ENCODE measurements around the gene GALNT2.

Gene GALNT2

DNA sequence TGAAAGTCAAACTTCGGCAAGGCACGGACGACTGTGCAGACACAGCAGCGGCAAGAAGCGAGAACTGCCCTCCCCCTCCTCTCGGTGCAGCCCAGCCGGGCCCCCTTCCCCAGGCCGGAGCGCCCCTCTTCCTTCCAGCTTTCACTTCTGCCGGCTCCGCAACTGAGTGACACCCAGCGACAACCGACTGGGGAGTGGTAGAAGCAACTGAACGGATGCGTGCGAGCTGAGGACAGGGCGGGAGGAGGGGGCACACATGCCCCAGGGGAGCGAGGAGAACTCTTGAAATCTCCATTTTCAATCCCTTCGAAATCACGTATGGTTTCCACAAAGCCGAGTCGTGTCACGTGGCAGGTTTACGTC, 212.5 kb downstream of the GALNT2 start:
- no peak overlapping the region for H3K27ac ChIP-seq
- H3K4me3 ChIP-seq (ENCODE audit: low read depth, low read length), result no peak overlapping the region
- H3K27me3 ChIP-seq (replicated peaks), result no peaks in the 10 kb centered on the region
- in situ Hi-C loops (cut with HindIII; ENCODE audit: low pct_ligation_motif_present, low sequenced_read_pairs), result no loop called here
- no peak for DNase-seq
- TF ChIP-seq, protein P1, sequence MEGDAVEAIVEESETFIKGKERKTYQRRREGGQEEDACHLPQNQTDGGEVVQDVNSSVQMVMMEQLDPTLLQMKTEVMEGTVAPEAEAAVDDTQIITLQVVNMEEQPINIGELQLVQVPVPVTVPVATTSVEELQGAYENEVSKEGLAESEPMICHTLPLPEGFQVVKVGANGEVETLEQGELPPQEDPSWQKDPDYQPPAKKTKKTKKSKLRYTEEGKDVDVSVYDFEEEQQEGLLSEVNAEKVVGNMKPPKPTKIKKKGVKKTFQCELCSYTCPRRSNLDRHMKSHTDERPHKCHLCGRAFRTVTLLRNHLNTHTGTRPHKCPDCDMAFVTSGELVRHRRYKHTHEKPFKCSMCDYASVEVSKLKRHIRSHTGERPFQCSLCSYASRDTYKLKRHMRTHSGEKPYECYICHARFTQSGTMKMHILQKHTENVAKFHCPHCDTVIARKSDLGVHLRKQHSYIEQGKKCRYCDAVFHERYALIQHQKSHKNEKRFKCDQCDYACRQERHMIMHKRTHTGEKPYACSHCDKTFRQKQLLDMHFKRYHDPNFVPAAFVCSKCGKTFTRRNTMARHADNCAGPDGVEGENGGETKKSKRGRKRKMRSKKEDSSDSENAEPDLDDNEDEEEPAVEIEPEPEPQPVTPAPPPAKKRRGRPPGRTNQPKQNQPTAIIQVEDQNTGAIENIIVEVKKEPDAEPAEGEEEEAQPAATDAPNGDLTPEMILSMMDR (IDR thresholded peaks at IDR 0.05; ENCODE audit: low read depth, low read length, missing control alignments), result no peak
- H3K36me3 ChIP-seq (replicated peaks), result peaks cover 20% of the 10 kb centered on the region

DNA sequence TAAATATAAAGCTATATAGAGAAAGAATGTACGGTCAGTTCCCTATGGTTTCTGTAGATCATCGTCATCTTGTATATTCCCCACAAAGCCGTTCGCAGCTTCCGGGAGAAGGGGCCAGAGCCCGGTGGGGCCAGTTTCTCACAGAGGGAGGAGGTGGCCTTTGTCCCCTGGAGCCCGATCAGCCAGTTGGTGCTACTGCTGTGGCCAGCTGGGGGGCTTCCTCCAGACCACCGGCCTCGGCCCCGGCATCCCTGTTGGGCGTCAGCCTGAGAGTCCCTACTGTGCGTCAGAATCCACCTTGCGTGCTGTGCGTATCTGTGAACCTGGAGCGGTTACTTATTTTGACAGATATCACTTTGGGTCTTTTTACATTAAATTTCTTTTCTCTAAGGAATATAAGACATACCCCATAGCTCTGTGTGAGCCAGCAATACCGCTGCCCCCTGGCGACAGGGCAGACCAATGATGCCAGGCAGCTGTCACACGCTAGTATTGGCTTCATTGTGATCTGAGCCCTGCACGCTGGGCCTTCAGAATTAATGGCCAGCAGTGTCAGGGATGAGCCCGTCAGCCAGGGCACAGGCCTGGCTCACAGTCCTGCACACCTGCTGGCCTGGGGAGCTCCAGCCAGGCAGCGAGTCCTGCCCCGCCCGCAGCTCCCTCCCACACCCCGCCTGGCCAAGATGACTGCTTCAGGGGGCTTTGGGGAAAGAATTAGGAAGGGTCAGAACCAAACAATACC, 213.2 kb downstream of the GALNT2 start:
- TF ChIP-seq, protein P1 (IDR thresholded peaks at IDR 0.05; ENCODE audit: low read depth, low read length, missing control alignments), result no peak
- in situ Hi-C loops (cut with HindIII; ENCODE audit: low pct_ligation_motif_present, low sequenced_read_pairs), result no loop called here
- peaks cover 20% of the 10 kb centered on the region for H3K36me3 ChIP-seq (replicated peaks)

DNA sequence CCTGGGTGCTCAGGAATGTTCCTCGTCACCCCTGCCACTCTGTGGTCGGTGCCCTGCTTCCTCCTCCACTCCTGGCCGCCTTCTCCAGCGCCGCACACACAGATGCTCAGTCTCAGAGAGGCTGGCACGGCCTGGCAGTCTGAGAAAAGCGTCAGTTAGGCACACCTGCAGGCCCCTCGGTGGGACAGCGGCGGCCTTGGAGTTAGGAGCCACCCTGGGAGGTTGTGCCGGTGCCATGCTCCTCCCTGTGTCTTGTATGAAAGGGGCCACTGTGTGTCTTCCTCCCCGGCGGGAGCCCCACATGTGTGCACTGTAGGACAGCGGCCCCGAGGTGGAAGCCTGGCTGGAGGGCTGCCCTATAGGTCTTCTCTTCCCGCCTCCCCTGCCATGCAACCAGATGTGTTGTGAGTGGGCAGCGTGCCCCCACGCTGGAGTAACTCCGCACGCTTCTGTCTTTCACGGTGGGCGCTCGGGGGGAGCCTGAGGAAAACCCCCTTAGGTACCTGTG, 213.9 kb downstream of the GALNT2 start:
- Histone ChIP-seq H3K27me3 (replicated peaks) (no peaks in the 10 kb centered on the region), H3K4me3 (ENCODE audit: low read depth, low read length) (no peak overlapping the region), H3K27ac (no peak overlapping the region), H3K36me3 (replicated peaks) (peaks cover 18% of the 10 kb centered on the region)
- DNase-seq, result no peak
- in situ Hi-C loops (cut with HindIII; ENCODE audit: low pct_ligation_motif_present, low sequenced_read_pairs), result no loop called here
- TF ChIP-seq, protein P1 (IDR thresholded peaks at IDR 0.05; ENCODE audit: low read depth, low read length, missing control alignments), result no peak

More for the DNA sequence above, 213.2 kb downstream of the GALNT2 start:
- no peak for DNase-seq
- no peak overlapping the region for H3K27ac ChIP-seq
- H3K27me3 ChIP-seq (replicated peaks), result no peaks in the 10 kb centered on the region
- H3K4me3 ChIP-seq (ENCODE audit: low read depth, low read length), result no peak overlapping the region

DNA sequence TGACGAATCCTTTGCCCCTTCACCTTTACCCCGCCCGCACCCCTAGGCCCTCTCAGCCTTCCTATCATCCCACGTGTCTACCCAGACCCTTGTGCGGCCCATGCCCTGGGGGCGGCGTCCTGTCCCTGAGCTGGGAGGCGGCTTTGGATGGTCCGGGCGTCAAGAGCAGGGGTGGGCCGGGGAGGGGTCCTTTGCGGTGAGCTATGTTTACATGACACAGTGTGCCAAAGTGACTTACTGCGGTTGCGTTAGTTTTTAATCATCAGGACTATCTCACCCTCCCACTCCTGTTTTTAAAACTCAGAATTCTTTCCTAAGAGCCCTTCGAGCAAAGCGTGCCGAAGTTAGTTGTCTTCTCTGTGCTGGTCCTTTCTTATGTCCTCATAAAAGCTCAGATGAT, 214.5 kb downstream of the GALNT2 start:
- Histone ChIP-seq H3K27ac (no peak overlapping the region), H3K36me3 (replicated peaks) (peaks cover 12% of the 10 kb centered on the region), H3K27me3 (replicated peaks) (no peaks in the 10 kb centered on the region), H3K4me3 (ENCODE audit: low read depth, low read length) (no peak overlapping the region)
- in situ Hi-C loops (cut with HindIII; ENCODE audit: low pct_ligation_motif_present, low sequenced_read_pairs), result no loop called here
- DNase-seq, result no peak
- TF ChIP-seq, protein P1 (IDR thresholded peaks at IDR 0.05; ENCODE audit: low read depth, low read length, missing control alignments), result no peak

DNA sequence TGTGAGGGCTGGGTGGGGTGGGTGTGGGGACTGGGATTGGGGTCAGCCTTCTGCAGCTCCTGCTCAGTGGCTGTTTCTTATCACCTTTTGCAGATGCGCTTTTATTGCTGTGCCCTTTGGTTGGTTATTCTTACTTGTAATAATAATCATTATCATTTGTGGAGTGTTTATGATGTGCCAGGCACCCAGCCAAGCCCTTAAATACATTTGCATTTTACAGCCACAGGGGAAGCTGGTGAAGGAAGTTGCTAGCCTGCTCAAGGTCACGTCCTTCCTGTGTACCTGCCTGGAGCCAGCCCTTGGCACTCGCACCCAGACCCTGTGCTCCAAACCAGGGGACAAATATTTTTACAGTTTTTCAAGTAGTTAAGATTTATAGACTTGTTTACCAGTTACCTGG, 215.1 kb downstream of the GALNT2 start:
- Histone ChIP-seq H3K27me3 (replicated peaks) (no peaks in the 10 kb centered on the region), H3K4me3 (ENCODE audit: low read depth, low read length) (no peak overlapping the region), H3K36me3 (replicated peaks) (peaks cover 11% of the 10 kb centered on the region), H3K27ac (no peak overlapping the region)
- TF ChIP-seq, protein P1 (IDR thresholded peaks at IDR 0.05; ENCODE audit: low read depth, low read length, missing control alignments), result no peak
- no peak for DNase-seq
- in situ Hi-C loops (cut with HindIII; ENCODE audit: low pct_ligation_motif_present, low sequenced_read_pairs), result no loop called here

DNA sequence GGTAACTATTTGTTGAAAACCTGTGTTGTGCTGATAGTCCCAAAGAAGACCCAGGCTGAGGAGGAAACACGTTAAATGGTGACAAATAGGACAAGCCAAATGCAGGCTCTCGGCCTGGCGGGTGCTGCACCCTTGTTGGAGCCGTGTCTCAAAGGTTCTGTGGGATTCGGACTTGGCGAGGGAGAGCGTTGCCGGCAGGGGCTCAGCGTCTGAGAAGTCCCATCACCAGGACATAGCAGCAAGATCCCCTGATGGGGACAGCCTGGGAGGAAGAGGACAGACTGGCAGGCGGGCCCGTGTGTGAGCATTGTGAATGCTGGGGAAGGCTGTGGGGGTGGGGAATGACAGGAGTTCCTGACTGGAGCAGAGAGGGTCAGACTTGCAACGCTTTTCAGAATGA, 216.6 kb downstream of the GALNT2 start:
- no peaks in the 10 kb centered on the region for H3K27me3 ChIP-seq (replicated peaks)
- H3K36me3 ChIP-seq (replicated peaks), result peaks cover 11% of the 10 kb centered on the region
- DNase-seq, result no peak
- in situ Hi-C loops (cut with HindIII; ENCODE audit: low pct_ligation_motif_present, low sequenced_read_pairs), result no loop called here
- H3K4me3 ChIP-seq (ENCODE audit: low read depth, low read length), result no peak overlapping the region
- TF ChIP-seq, protein P1 (IDR thresholded peaks at IDR 0.05; ENCODE audit: low read depth, low read length, missing control alignments), result no peak
- H3K27ac ChIP-seq, result no peak overlapping the region
